Astrocyte (in vitro differentiated cells and primary cell): ENCODE data around the gene MFSD6. TPM values are rescaled to one million over a fixed set of nuclear protein-coding genes. Genes with fewer than 3 reads are reported as not detected.

Experiments
- DNase-seq: peaks from one replicate; pipeline ENCODE4 v3.0.0-alpha.2; 2010; ENCODE audit warnings: low read depth
- FAIRE-seq: peaks from 2 replicates; lab custom pipeline; 2011; peaks lifted over from hg19 to GRCh38; lab: Jason Lieb, UNC
- H2AFZ ChIP-seq: 2 replicates; pipeline ENCODE4 v1.6.0; 2012; ENCODE audit warnings: low read depth, low read length, inconsistent platforms
- H3K27ac ChIP-seq: 2 replicates; pipeline ENCODE4 v1.5.1; 2011; ENCODE audit warnings: low read depth, low read length, inconsistent platforms
- H3K27me3 ChIP-seq: 2 replicates; pipeline ENCODE4 v1.6.0; 2011; ENCODE audit warnings: low read length, inconsistent platforms; ENCODE audit not compliant: insufficient read depth
- H3K36me3 ChIP-seq: 2 replicates; pipeline ENCODE4 v1.5.1; 2011; ENCODE audit warnings: low read length, inconsistent platforms; ENCODE audit not compliant: insufficient read depth
- H3K4me1 ChIP-seq: 2 replicates; pipeline ENCODE4 v1.5.1; 2011; ENCODE audit warnings: low read length, inconsistent platforms; ENCODE audit not compliant: insufficient read depth
- H3K4me2 ChIP-seq: 2 replicates; pipeline ENCODE4 v1.6.0; 2012; ENCODE audit warnings: low read length, inconsistent platforms
- H3K4me3 ChIP-seq: 2 replicates; pipeline ENCODE4 v1.5.1; 2011; ENCODE audit warnings: low read depth, mild to moderate bottlenecking, low read length, inconsistent platforms; ENCODE audit not compliant: insufficient read depth
- H3K79me2 ChIP-seq: 2 replicates; pipeline ENCODE4 v1.6.0; 2012; ENCODE audit warnings: mild to moderate bottlenecking, low read length, inconsistent platforms; ENCODE audit not compliant: insufficient read depth
- H3K9ac ChIP-seq: 2 replicates; pipeline ENCODE4 v1.6.0; 2012; ENCODE audit warnings: mild to moderate bottlenecking, low read length, inconsistent platforms
- H3K9me3 ChIP-seq: 2 replicates; pipeline ENCODE4 v1.5.1; 2012; ENCODE audit warnings: low read depth, mild to moderate bottlenecking, low read length, inconsistent platforms; ENCODE audit not compliant: insufficient read depth
- H4K20me1 ChIP-seq: 2 replicates; pipeline ENCODE4 v1.6.0; 2012; ENCODE audit warnings: low read length, inconsistent platforms; ENCODE audit not compliant: insufficient read depth
- H3K27ac Mint-ChIP-seq: one replicate; pipeline ENCODE4 v1.8.0; 2021; ENCODE audit warnings: mild to moderate bottlenecking, mixed read lengths; ENCODE audit not compliant: unreplicated experiment
- H3K27me3 Mint-ChIP-seq: one replicate; pipeline ENCODE4 v1.8.0; 2021; ENCODE audit warnings: low read depth, mixed read lengths; ENCODE audit not compliant: unreplicated experiment
- H3K36me3 Mint-ChIP-seq: one replicate; pipeline ENCODE4 v1.8.0; 2021; ENCODE audit warnings: low read depth, mixed read lengths; ENCODE audit not compliant: unreplicated experiment
- H3K4me1 Mint-ChIP-seq: one replicate; pipeline ENCODE4 v1.8.0; 2021; ENCODE audit warnings: low read depth, mixed read lengths; ENCODE audit not compliant: unreplicated experiment
- H3K4me3 Mint-ChIP-seq: one replicate; pipeline ENCODE4 v1.8.0; 2021; ENCODE audit warnings: mild to moderate bottlenecking, moderate library complexity, mixed read lengths; ENCODE audit not compliant: unreplicated experiment
- H3K9me3 Mint-ChIP-seq: one replicate; pipeline ENCODE4 v1.8.0; 2021; ENCODE audit warnings: mild to moderate bottlenecking, mixed read lengths; ENCODE audit not compliant: unreplicated experiment
- EZH2 ChIP-seq: IDR thresholded peaks from 2 replicates; pipeline ENCODE4 v1.6.1; 2012; ENCODE audit warnings: mild to moderate bottlenecking, low read length, inconsistent platforms; ENCODE audit not compliant: insufficient read depth
- total RNA-seq: library from RNA; stranded (reverse); gene quantifications from 2 replicates; pipeline ENCODE4 v1.2.1, GENCODE V29; 2021
- TF ChIP-seq, protein P1 (sequence below): IDR thresholded peaks from 2 replicates; pipeline ENCODE4 v1.5.1; 2011; ENCODE audit warnings: low read depth, mild to moderate bottlenecking, inconsistent platforms, low read length, moderate library complexity; ENCODE audit not compliant: insufficient read depth

The MFSD6 gene
- total RNA-seq, 1 donor from 2014 or later = 2.7 TPM

DNA sequence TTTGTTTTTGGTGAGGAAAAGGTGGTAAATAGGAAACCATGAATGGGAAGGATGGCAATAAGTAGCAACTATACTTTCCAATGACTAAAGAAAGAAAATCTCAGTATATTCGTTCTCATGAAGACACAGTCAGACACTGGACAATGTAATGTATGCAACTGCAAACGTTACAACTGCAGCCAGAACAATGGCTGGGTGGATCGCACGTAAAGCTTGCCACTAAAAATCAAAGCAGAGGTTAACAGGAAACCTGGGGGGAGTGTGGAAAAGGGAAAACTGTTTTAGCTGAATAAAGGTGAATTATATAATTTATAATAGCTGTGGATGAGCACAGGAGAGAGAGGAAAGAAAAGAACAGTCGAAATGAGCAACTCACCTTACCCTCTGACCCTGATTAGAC, 93.1 kb downstream of the MFSD6 start:
- Histone ChIP-seq H3K9me3 (no peaks in the 10 kb centered on the region), H4K20me1 (no peaks in the 10 kb centered on the region), H3K9ac (no peak overlapping the region), H3K4me2 (no peak overlapping the region), H3K79me2 (no peaks in the 10 kb centered on the region), H3K27me3 (no peaks in the 10 kb centered on the region), H3K4me1 (no peaks in the 10 kb centered on the region), H3K27ac (no peak overlapping the region), H2AFZ (no peak overlapping the region), H3K4me3 (no peak overlapping the region), H3K36me3 (no peaks in the 10 kb centered on the region)
- Mint-ChIP-seq H3K27ac (no peak overlapping the region), H3K36me3 (no peaks in the 10 kb centered on the region), H3K4me3 (no peak overlapping the region), H3K4me1 (no peaks in the 10 kb centered on the region), H3K9me3 (no peaks in the 10 kb centered on the region), H3K27me3 (no peaks in the 10 kb centered on the region)
- FAIRE-seq (no peak), DNase-seq (no peak)
- no peak for TF ChIP-seq EZH2
- TF ChIP-seq, protein P1, sequence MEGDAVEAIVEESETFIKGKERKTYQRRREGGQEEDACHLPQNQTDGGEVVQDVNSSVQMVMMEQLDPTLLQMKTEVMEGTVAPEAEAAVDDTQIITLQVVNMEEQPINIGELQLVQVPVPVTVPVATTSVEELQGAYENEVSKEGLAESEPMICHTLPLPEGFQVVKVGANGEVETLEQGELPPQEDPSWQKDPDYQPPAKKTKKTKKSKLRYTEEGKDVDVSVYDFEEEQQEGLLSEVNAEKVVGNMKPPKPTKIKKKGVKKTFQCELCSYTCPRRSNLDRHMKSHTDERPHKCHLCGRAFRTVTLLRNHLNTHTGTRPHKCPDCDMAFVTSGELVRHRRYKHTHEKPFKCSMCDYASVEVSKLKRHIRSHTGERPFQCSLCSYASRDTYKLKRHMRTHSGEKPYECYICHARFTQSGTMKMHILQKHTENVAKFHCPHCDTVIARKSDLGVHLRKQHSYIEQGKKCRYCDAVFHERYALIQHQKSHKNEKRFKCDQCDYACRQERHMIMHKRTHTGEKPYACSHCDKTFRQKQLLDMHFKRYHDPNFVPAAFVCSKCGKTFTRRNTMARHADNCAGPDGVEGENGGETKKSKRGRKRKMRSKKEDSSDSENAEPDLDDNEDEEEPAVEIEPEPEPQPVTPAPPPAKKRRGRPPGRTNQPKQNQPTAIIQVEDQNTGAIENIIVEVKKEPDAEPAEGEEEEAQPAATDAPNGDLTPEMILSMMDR = no peak

DNA sequence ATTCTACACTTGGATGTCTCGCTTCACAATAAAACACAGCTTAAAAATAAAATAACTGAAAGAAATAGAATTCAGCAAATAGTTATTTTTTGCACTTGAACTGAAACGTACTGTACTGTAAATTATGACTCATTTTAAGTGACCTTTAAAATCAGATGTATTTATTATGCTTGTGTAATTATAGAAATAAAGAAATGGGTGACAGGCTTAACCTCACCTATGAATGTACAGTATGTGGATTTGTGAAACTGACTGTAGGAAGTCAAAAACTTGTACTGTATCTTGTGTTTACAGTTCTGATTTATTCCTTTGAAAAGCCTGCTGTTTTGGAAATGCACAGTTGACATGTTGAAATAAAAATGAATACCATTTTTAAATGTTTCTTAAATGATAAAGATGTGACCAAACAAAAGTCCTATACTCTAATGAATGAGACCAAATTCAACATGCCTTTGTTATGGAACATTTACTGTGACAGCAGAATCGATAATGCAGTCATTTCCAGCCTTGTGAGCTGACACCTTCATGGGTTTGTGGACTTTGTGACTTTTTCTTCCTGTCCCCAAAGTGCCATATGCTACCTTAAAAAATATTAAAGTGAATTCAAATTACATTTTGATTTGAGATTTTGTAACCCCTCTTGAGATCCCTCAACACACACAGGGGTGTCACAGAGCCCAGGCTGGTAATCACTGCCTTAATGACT, 93.7 kb downstream of the MFSD6 start:
- H4K20me1 ChIP-seq = no peaks in the 10 kb centered on the region
- no peaks in the 10 kb centered on the region for H3K27me3 Mint-ChIP-seq
- H3K9me3 Mint-ChIP-seq = no peaks in the 10 kb centered on the region
- no peak overlapping the region for H3K4me2 ChIP-seq
- H3K9ac ChIP-seq = no peak overlapping the region
- TF ChIP-seq EZH2 = no peak
- TF ChIP-seq, protein P1 = no peak
- no peaks in the 10 kb centered on the region for H3K79me2 ChIP-seq
- no peak overlapping the region for H3K27ac Mint-ChIP-seq
- no peaks in the 10 kb centered on the region for H3K27me3 ChIP-seq
- H3K27ac ChIP-seq = no peak overlapping the region
- peak; percentile 29 for FAIRE-seq
- no peak overlapping the region for H2AFZ ChIP-seq
- no peaks in the 10 kb centered on the region for H3K4me1 ChIP-seq
- H3K9me3 ChIP-seq = no peaks in the 10 kb centered on the region
- H3K4me3 Mint-ChIP-seq = no peak overlapping the region
- no peaks in the 10 kb centered on the region for H3K36me3 Mint-ChIP-seq
- DNase-seq = peak; percentile 4
- no peak overlapping the region for H3K4me3 ChIP-seq
- H3K36me3 ChIP-seq = no peaks in the 10 kb centered on the region
- H3K4me1 Mint-ChIP-seq = no peaks in the 10 kb centered on the region

DNA sequence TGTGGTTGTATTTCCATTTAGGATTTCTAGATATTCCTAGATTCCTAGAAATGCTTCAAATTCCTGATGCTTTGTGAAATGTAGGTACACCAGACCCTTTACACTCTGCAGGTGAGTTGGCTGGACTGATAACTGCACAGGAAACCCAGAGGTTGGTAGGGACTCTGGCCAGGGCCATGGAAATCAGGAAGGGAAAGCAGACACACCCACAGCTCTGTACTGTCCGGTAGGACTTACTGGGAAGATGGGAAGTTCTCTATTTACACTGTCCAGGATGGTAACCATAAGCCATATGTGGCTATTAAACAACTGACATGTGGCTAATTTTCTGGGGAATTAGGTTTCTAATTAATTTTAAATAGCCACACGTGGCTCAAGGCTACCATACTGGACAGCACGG, 94.9 kb downstream of the MFSD6 start:
- DNase-seq (no peak), FAIRE-seq (no peak)
- Histone ChIP-seq H3K27ac (no peak overlapping the region), H3K4me3 (no peak overlapping the region), H3K79me2 (no peaks in the 10 kb centered on the region), H3K9me3 (no peaks in the 10 kb centered on the region), H3K9ac (no peak overlapping the region), H2AFZ (no peak overlapping the region), H3K4me2 (no peak overlapping the region), H3K36me3 (no peaks in the 10 kb centered on the region), H3K4me1 (no peaks in the 10 kb centered on the region), H3K27me3 (no peaks in the 10 kb centered on the region), H4K20me1 (no peaks in the 10 kb centered on the region)
- no peaks in the 10 kb centered on the region for H3K36me3 Mint-ChIP-seq
- H3K4me1 Mint-ChIP-seq = no peaks in the 10 kb centered on the region
- no peaks in the 10 kb centered on the region for H3K9me3 Mint-ChIP-seq
- no peak overlapping the region for H3K27ac Mint-ChIP-seq
- no peak for TF ChIP-seq EZH2
- TF ChIP-seq, protein P1 = no peak
- no peaks in the 10 kb centered on the region for H3K27me3 Mint-ChIP-seq
- no peak overlapping the region for H3K4me3 Mint-ChIP-seq
